Measurements from ENCODE around the gene RERE.

DNA sequence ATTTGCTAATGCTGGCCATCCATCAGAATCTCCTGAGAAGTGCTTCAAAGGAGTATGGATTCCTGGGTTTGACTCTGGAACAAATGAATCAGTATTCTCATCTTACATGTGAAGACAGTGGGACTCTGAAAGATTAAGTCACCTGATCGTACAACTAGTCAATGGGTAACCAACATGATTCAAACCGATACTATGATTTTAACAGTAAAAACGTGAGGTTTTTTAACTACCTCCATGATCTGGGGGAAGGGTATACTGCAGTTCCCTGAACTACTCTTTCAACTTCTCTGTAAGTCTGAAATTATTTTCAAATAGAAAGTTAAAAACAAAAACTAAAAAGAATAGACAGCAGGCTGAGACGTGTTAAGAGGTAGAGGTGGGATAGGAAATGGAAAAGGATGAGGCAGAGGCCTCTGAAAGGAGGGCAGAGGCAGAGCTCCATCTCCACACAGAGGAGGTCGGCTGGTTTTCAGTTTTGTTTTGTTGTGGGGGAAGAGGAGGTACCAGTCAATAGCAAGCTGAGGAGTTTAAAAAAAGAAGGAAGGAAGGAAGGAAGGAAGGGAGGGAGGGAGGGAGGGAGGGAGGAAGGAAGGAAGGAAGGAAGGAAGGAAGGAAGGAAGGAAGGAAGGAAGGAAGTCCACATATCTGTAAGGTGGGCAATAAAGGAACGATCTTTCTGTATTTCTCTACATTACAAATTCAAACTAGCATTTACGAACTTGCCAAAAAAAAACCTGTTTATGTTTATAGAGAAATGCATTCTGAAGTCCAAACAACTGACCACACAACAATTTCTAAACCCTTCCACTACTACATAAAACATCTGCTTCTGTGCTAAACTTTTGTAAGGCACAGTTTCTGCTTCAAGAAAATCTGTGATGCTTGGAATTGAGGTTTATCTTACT is 213.1 kb downstream of the RERE start:
- TF ChIP-seq POLR2AphosphoS5 (IDR thresholded peaks at IDR 0.05) (no peak), EP300 (IDR thresholded peaks at IDR 0.05) (no peak), POLR2A (IDR thresholded peaks at IDR 0.05) (no peak)
- TF ChIP-seq, protein P1, sequence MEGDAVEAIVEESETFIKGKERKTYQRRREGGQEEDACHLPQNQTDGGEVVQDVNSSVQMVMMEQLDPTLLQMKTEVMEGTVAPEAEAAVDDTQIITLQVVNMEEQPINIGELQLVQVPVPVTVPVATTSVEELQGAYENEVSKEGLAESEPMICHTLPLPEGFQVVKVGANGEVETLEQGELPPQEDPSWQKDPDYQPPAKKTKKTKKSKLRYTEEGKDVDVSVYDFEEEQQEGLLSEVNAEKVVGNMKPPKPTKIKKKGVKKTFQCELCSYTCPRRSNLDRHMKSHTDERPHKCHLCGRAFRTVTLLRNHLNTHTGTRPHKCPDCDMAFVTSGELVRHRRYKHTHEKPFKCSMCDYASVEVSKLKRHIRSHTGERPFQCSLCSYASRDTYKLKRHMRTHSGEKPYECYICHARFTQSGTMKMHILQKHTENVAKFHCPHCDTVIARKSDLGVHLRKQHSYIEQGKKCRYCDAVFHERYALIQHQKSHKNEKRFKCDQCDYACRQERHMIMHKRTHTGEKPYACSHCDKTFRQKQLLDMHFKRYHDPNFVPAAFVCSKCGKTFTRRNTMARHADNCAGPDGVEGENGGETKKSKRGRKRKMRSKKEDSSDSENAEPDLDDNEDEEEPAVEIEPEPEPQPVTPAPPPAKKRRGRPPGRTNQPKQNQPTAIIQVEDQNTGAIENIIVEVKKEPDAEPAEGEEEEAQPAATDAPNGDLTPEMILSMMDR (IDR thresholded peaks at IDR 0.05): no peak
